OCI-LY3 (cell line): ENCODE results near the gene GUK1.

ENCODE experiments used
- H2AFZ ChIP-seq: fragments of 200-600, 300-600 bp; shearing (Covaris generic); 2 replicates; pipeline ENCODE4 v1.6.0; 2014; ENCODE audit warnings: antibody characterized with exemption, low read depth, low read length
- H3K27ac ChIP-seq: fragments of 200-600, 300-600 bp; sonication (generic); 2 replicates; pipeline ENCODE4 v1.5.1; 2014; ENCODE audit warnings: mild to moderate bottlenecking, low read length, moderate library complexity, mixed read lengths
- H3K27me3 ChIP-seq: fragments of 200-600, 300-600 bp; sonication (generic); 2 replicates; pipeline ENCODE4 v1.6.1; 2014; ENCODE audit warnings: low read depth, low read length, mixed read lengths
- H3K36me3 ChIP-seq: fragments of 200-600, 300-600 bp; sonication (generic); replicated peaks from 2 replicates; pipeline ENCODE3; 2014; ENCODE audit warnings: low read depth, low read length, mixed read lengths
- H3K4me1 ChIP-seq: fragments of 300-600, 200-600 bp; sonication (generic); 2 replicates; pipeline ENCODE4 v1.6.1; 2014; ENCODE audit warnings: low read length, mixed read lengths
- H3K4me2 ChIP-seq: fragments of 200-600, 300-600 bp; sonication (generic); 2 replicates; pipeline ENCODE4 v1.6.1; 2014; ENCODE audit warnings: low read length, mixed read lengths
- H3K4me3 ChIP-seq: fragments of 300-600, 200-600 bp; sonication (generic); 2 replicates; pipeline ENCODE4 v1.5.1; 2014; ENCODE audit warnings: antibody characterized with exemption, mild to moderate bottlenecking, low read length, moderate library complexity
- H3K79me2 ChIP-seq: fragments of 300-600, 200-600 bp; shearing (Covaris generic); 2 replicates; pipeline ENCODE4 v1.6.1; 2014; ENCODE audit warnings: mild to moderate bottlenecking, low read length, mixed read lengths
- H3K9ac ChIP-seq: fragments of 300-600, 200-600 bp; shearing (Covaris generic); 2 replicates; pipeline ENCODE4 v1.6.0; 2014; ENCODE audit warnings: mild to moderate bottlenecking, low read length, moderate library complexity
- H3K9me3 ChIP-seq: fragments of 200-600, 300-600 bp; shearing (Covaris generic); 2 replicates; pipeline ENCODE4 v1.6.1; 2014; ENCODE audit warnings: low read length, mixed read lengths; ENCODE audit not compliant: insufficient read depth
- H4K20me1 ChIP-seq: fragments of 200-600, 300-600 bp; sonication (generic); 2 replicates; pipeline ENCODE4 v1.6.1; 2016; ENCODE audit warnings: low read length, mixed read lengths; ENCODE audit not compliant: insufficient read depth
- EZH2phosphoT487 ChIP-seq: fragments of 200-600 bp; shearing (Covaris generic); IDR thresholded peaks from 2 replicates; pipeline ENCODE4 v1.6.1; 2018; ENCODE audit warnings: antibody characterized with exemption, mixed run types, low read depth
- TF ChIP-seq, protein P1 (sequence below): fragments of 200-600, 300-600 bp; sonication (generic); IDR thresholded peaks from 2 replicates; pipeline ENCODE4 v1.5.1; 2014; ENCODE audit warnings: antibody characterized with exemption, low read length, low read depth

The GUK1 gene

DNA sequence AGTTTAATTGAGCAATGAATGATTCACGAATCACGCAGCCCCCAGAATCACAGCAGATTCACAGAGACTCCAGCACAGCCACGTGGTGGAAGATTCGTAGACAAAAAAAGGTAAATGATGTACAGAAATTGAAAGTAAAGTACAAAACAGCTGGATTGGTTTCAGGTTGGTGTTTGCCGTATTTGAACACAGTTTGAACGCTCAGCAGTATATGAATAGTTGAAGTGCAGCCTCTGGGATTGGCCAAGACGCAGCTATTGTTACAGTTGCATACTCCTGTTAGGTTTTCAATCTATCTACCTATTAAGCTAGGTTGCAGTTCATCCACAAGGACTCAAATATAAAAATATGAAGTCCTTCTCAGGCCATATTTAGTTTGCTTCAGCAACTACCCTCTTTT, 27.9 kb upstream of the GUK1 start:
- Histone ChIP-seq H3K4me3 (no peak overlapping the region), H4K20me1 (no peaks in the 10 kb centered on the region), H3K27ac (no peak overlapping the region), H3K79me2 (peaks cover 27% of the 10 kb centered on the region), H3K4me1 (peaks cover 14% of the 10 kb centered on the region), H3K27me3 (no peaks in the 10 kb centered on the region), H3K9ac (no peak overlapping the region), H3K9me3 (no peaks in the 10 kb centered on the region), H3K4me2 (no peak overlapping the region), H2AFZ (no peak overlapping the region), H3K36me3 (peaks cover 7% of the 10 kb centered on the region)
- no peak for TF ChIP-seq EZH2phosphoT487
- TF ChIP-seq, protein P1, sequence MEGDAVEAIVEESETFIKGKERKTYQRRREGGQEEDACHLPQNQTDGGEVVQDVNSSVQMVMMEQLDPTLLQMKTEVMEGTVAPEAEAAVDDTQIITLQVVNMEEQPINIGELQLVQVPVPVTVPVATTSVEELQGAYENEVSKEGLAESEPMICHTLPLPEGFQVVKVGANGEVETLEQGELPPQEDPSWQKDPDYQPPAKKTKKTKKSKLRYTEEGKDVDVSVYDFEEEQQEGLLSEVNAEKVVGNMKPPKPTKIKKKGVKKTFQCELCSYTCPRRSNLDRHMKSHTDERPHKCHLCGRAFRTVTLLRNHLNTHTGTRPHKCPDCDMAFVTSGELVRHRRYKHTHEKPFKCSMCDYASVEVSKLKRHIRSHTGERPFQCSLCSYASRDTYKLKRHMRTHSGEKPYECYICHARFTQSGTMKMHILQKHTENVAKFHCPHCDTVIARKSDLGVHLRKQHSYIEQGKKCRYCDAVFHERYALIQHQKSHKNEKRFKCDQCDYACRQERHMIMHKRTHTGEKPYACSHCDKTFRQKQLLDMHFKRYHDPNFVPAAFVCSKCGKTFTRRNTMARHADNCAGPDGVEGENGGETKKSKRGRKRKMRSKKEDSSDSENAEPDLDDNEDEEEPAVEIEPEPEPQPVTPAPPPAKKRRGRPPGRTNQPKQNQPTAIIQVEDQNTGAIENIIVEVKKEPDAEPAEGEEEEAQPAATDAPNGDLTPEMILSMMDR = no peak

- peaks cover 24% of the 10 kb centered on the region for H3K79me2 ChIP-seq
- peaks cover 14% of the 10 kb centered on the region for H3K4me1 ChIP-seq
- no peaks in the 10 kb centered on the region for H3K27me3 ChIP-seq
- TF ChIP-seq, protein P1 = no peak
- no peak for TF ChIP-seq EZH2phosphoT487
- no peak overlapping the region for H3K4me3 ChIP-seq
- H3K27ac ChIP-seq = no peak overlapping the region
- H3K4me2 ChIP-seq = no peak overlapping the region
- no peak overlapping the region for H2AFZ ChIP-seq
- H4K20me1 ChIP-seq = no peaks in the 10 kb centered on the region
- no peak overlapping the region for H3K9ac ChIP-seq
- H3K36me3 ChIP-seq = peaks cover 4% of the 10 kb centered on the region
- H3K9me3 ChIP-seq = 0 out of 2 replicates have a peak, but pooled peaks cover 4% of the 10 kb centered on the region
Measured at GRCh38 chr1:228112617-228113016, 27.5 kb upstream of the GUK1 start.

GRCh38 chr1:228114827-228115226, 25.3 kb upstream of the GUK1 start:
- Histone ChIP-seq H3K27ac (no peak overlapping the region), H3K79me2 (peaks cover 4% of the 10 kb centered on the region; the same call in 1 of the 2 replicates), H3K4me1 (peaks cover 7% of the 10 kb centered on the region), H3K4me3 (no peak overlapping the region), H4K20me1 (no peaks in the 10 kb centered on the region), H3K4me2 (no peak overlapping the region), H3K27me3 (no peaks in the 10 kb centered on the region), H3K9me3 (peaks cover 14% of the 10 kb centered on the region; the same call in 1 of the 2 replicates), H3K36me3 (no peaks in the 10 kb centered on the region), H3K9ac (no peak overlapping the region), H2AFZ (no peak overlapping the region)
- no peak for TF ChIP-seq EZH2phosphoT487
- TF ChIP-seq, protein P1 = no peak

GRCh38 chr1:228117335-228117734, 22.7 kb upstream of the GUK1 start:
- TF ChIP-seq, protein P1 = no peak
- no peak for TF ChIP-seq EZH2phosphoT487
- Histone ChIP-seq H3K36me3 (no peaks in the 10 kb centered on the region), H3K4me2 (no peak overlapping the region), H3K79me2 (no peaks in the 10 kb centered on the region), H4K20me1 (no peaks in the 10 kb centered on the region), H3K27me3 (no peaks in the 10 kb centered on the region), H3K27ac (no peak overlapping the region), H3K4me3 (no peak overlapping the region), H3K9me3 (peaks cover 14% of the 10 kb centered on the region; the same call in 1 of the 2 replicates), H3K4me1 (peaks cover 5% of the 10 kb centered on the region; the same call in 1 of the 2 replicates), H3K9ac (no peak overlapping the region), H2AFZ (no peak overlapping the region)
